Tracheal epithelial cell (primary cell): ENCODE data around the gene NUMA1. TPM values are rescaled to one million over a fixed set of nuclear protein-coding genes. Genes with fewer than 3 reads are reported as not detected.

Experiments
- total RNA-seq: library from RNA; depleted of rRNA; stranded (reverse); fragments of >200 nt; gene quantifications from 2 replicates; pipeline ENCODE4 v1.2.1, GENCODE V29; 2014

Gene NUMA1
- total RNA-seq, result 53.3 and 90.4 TPM in 2 replicates

GRCh38 chr11:72080326-72081183 is at the start of gene NUMA1, which contains the start of gene LRRC51:
Gene NUMA1, minus strand, starts transcription at chr11:72080542. Its CDS starts 44,599 bp downstream, at chr11:72035943.
Gene LRRC51, plus strand, starts transcription at chr11:72080850. Its CDS starts 8,234 bp downstream, at chr11:72089084.

GRCh38 chr11:72112143-72112977 is 32.0 kb upstream of the NUMA1 start, which contains the start of gene ANAPC15:
Gene ANAPC15, minus strand, starts transcription at chr11:72112695. Its CDS starts 1,419 bp downstream, at chr11:72111276.

GRCh38 chr11:72105888-72106287 is 25.5 kb upstream of the NUMA1 start, which contains the start of gene TOMT:
Gene TOMT, plus strand, starts transcription at chr11:72105924. Its CDS starts 28 bp downstream, at chr11:72105952.

GRCh38 chr11:72102946-72103753 is 22.8 kb upstream of the NUMA1 start, which contains the start of gene LAMTOR1:
Gene LAMTOR1, minus strand, starts transcription at chr11:72103297. Its CDS starts 73 bp downstream, at chr11:72103224.

GRCh38 chr11:71998649-71999310 is 81.6 kb downstream of the NUMA1 start, which contains the start of gene IL18BP:
Gene IL18BP, plus strand, starts transcription at chr11:71998909. Its CDS starts 1,076 bp downstream, at chr11:71999985.

Other genes with a start within 250 kb of the NUMA1 start
- not detected in 2 replicates for gene DEFB108B, start 247.3 kb downstream of the NUMA1 start, total RNA-seq
- not detected in 2 replicates for gene DEFB131B, start 202.1 kb downstream of the NUMA1 start, total RNA-seq
- 2.2 and 7.5 TPM in 2 replicates for gene XNDC1N, start 151.9 kb downstream of the NUMA1 start, total RNA-seq
- 11.5 and 28.4 TPM in 2 replicates for gene RNF121, start 151.5 kb downstream of the NUMA1 start, total RNA-seq
- gene IL18BP, start 81.6 kb downstream of the NUMA1 start, total RNA-seq, result 0.24 and 0.64 TPM in 2 replicates
- 3.2 and 4.8 TPM in 2 replicates for gene LRRC51, start 308 bp upstream of the NUMA1 start, total RNA-seq
- 81.2 and 103 TPM in 2 replicates for gene LAMTOR1, start 22.8 kb upstream of the NUMA1 start, total RNA-seq
- not detected in 2 replicates for gene TOMT, start 25.4 kb upstream of the NUMA1 start, total RNA-seq
- gene ANAPC15, start 32.2 kb upstream of the NUMA1 start, total RNA-seq, result 14.3 and 15.2 TPM in 2 replicates
- 10.7 and 14.2 TPM in 2 replicates for gene FOLR3, start 55.2 kb upstream of the NUMA1 start, total RNA-seq
- 2.1 and 5.3 TPM in 2 replicates for gene FOLR1, start 111.6 kb upstream of the NUMA1 start, total RNA-seq
- not detected in 2 replicates for gene FOLR2, start 136.3 kb upstream of the NUMA1 start, total RNA-seq
- 18.1 and 28.9 TPM in 2 replicates for gene INPPL1, start 144.2 kb upstream of the NUMA1 start, total RNA-seq
- gene PHOX2A, start 163.6 kb upstream of the NUMA1 start, total RNA-seq, result not detected in 2 replicates